HEK293T (cell line): ENCODE measurements around the gene FBXL4.

Experiments used
- ARNT ChIP-seq: fragments of 450-650 bp; IDR thresholded peaks from 2 replicates; pipeline ENCODE4 v1.6.1; 2017; ENCODE audit warnings: mild to moderate bottlenecking
- CTBP1 ChIP-seq: fragments of 450-650 bp; IDR thresholded peaks from 2 replicates; pipeline ENCODE4 v1.6.1; 2016; ENCODE audit warnings: borderline replicate concordance
- ELF4 ChIP-seq: fragments of 450-650 bp; IDR thresholded peaks from 2 replicates; pipeline ENCODE4 v1.6.1; 2017; ENCODE audit warnings: antibody characterized with exemption
- FOXK2 ChIP-seq: fragments of 450-650 bp; IDR thresholded peaks from 2 replicates; pipeline ENCODE4 v1.6.1; 2016; ENCODE audit warnings: mild to moderate bottlenecking
- FOXM1 ChIP-seq: fragments of 450-650 bp; IDR thresholded peaks from 2 replicates; pipeline ENCODE4 v1.6.1; 2017; ENCODE audit warnings: mild to moderate bottlenecking, borderline replicate concordance
- L3MBTL2 ChIP-seq: fragments of 450-650 bp; conservative IDR thresholded peaks from 2 replicates; pipeline ENCODE4 v1.6.1; 2016; ENCODE audit warnings: mild to moderate bottlenecking
- LEF1 ChIP-seq: fragments of 450-650 bp; IDR thresholded peaks from 2 replicates; pipeline ENCODE4 v1.6.1; 2017; ENCODE audit warnings: mild to moderate bottlenecking, borderline replicate concordance
- SUZ12 ChIP-seq: fragments of 450-650 bp; IDR thresholded peaks from 2 replicates; pipeline ENCODE4 v1.6.1; 2016; ENCODE audit warnings: mild to moderate bottlenecking

- TF ChIP-seq CTBP1 (no peak), FOXK2 (no peak), L3MBTL2 (no peak), LEF1 (no peak), ARNT (no peak), ELF4 (no peak), FOXM1 (no peak), SUZ12 (no peak)
Measured at GRCh38 chr6:98920904-98921431, 26.8 kb downstream of the FBXL4 start.
